ENCODE data around the gene TBX4.

Gene TBX4

GRCh38 chr17:61466246-61466645 lies 14.0 kb downstream of the TBX4 start:
- in situ Hi-C loops (cut with MboI; ENCODE audit: low pct_unique_long_range_greater_than_20kb, low sequenced_read_pairs, unreplicated experiment): no loop called here
- no peak for DNase-seq (ENCODE audit: low spot score)
- TF ChIP-seq, protein P1, sequence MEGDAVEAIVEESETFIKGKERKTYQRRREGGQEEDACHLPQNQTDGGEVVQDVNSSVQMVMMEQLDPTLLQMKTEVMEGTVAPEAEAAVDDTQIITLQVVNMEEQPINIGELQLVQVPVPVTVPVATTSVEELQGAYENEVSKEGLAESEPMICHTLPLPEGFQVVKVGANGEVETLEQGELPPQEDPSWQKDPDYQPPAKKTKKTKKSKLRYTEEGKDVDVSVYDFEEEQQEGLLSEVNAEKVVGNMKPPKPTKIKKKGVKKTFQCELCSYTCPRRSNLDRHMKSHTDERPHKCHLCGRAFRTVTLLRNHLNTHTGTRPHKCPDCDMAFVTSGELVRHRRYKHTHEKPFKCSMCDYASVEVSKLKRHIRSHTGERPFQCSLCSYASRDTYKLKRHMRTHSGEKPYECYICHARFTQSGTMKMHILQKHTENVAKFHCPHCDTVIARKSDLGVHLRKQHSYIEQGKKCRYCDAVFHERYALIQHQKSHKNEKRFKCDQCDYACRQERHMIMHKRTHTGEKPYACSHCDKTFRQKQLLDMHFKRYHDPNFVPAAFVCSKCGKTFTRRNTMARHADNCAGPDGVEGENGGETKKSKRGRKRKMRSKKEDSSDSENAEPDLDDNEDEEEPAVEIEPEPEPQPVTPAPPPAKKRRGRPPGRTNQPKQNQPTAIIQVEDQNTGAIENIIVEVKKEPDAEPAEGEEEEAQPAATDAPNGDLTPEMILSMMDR (IDR thresholded peaks at IDR 0.05; ENCODE audit: extremely low read depth, insufficient read depth, missing control alignments): no peak

DNA sequence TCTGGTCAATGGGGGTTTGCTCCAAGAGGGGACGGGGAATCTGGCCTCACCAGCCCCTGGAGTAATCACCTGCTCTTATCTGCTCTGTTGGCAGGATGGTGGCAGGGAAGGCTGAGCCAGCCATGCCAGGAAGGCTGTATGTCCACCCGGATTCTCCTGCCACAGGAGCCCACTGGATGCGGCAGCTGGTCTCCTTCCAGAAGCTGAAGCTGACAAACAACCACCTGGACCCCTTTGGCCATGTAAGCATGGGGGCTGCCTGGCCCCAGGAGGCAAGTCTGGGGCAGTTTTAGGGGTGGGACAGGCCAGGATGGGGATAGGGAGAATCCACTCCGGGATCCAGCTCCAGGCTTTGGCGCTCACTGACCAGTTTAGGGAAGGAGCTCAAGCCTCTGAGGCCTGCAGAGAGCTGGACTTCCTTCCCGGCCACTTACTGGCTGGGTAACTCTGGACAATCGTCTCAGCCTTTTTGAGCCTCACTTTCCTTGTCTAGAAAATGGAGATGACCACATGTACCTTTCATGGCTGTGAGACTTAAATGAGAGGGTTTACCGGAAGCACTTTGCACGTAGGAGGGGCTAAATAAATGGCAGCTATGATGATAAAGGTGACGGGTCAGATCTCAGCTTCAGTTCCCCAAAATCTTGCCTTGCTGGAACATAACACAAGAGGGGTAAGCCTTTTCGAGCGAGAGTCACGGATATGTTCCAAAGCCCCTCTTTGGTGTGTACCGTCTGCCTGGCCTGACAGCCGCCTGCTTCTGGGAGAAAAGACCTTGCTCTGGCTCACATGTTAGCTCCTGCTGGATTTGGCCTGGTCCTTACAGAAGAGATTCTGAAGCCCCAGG lies 15.4 kb downstream of the TBX4 start:
- in situ Hi-C loops (cut with MboI; ENCODE audit: low pct_unique_long_range_greater_than_20kb, low sequenced_read_pairs, unreplicated experiment): no loop called here
- no peak for DNase-seq (ENCODE audit: low spot score)
- TF ChIP-seq, protein P1 (IDR thresholded peaks at IDR 0.05; ENCODE audit: extremely low read depth, insufficient read depth, missing control alignments): no peak

GRCh38 chr17:61468263-61468907 lies 16.2 kb downstream of the TBX4 start:
- in situ Hi-C loops (cut with MboI; ENCODE audit: low pct_unique_long_range_greater_than_20kb, low sequenced_read_pairs, unreplicated experiment): no loop called here
- TF ChIP-seq, protein P1 (IDR thresholded peaks at IDR 0.05; ENCODE audit: extremely low read depth, insufficient read depth, missing control alignments): no peak

GRCh38 chr17:61469474-61469873 lies 17.3 kb downstream of the TBX4 start:
- no peak for DNase-seq (ENCODE audit: low spot score)
- in situ Hi-C loops (cut with MboI; ENCODE audit: low pct_unique_long_range_greater_than_20kb, low sequenced_read_pairs, unreplicated experiment): no loop called here

More at GRCh38 chr17:61468263-61468907, 16.2 kb downstream of the TBX4 start:
- no peak for DNase-seq (ENCODE audit: low spot score)

DNA sequence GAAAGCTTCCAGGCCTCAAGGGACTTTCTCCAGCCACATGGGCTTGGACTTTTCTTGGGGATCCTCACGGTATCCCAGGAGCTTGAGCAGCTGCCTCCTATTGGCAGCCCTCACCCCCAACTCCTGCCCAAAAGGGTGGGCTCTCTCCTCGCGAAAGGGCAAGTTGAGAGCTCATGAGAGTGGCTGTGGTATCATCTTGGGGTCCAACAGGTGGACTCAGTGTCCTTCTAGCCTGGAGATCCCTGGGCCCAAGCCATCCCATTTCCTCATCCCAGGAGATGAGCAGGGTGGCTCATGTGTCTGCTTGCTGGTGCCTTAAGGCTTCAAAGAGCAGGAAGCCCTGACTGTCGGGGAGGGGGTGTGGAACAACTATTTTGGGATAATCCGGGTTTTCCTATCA lies 17.7 kb downstream of the TBX4 start:
- in situ Hi-C loops (cut with MboI; ENCODE audit: low pct_unique_long_range_greater_than_20kb, low sequenced_read_pairs, unreplicated experiment): no loop called here
- DNase-seq (ENCODE audit: low spot score): no peak
- TF ChIP-seq, protein P1 (IDR thresholded peaks at IDR 0.05; ENCODE audit: extremely low read depth, insufficient read depth, missing control alignments): no peak

More at GRCh38 chr17:61469474-61469873, 17.3 kb downstream of the TBX4 start:
- TF ChIP-seq, protein P1 (IDR thresholded peaks at IDR 0.05; ENCODE audit: extremely low read depth, insufficient read depth, missing control alignments): no peak

DNA sequence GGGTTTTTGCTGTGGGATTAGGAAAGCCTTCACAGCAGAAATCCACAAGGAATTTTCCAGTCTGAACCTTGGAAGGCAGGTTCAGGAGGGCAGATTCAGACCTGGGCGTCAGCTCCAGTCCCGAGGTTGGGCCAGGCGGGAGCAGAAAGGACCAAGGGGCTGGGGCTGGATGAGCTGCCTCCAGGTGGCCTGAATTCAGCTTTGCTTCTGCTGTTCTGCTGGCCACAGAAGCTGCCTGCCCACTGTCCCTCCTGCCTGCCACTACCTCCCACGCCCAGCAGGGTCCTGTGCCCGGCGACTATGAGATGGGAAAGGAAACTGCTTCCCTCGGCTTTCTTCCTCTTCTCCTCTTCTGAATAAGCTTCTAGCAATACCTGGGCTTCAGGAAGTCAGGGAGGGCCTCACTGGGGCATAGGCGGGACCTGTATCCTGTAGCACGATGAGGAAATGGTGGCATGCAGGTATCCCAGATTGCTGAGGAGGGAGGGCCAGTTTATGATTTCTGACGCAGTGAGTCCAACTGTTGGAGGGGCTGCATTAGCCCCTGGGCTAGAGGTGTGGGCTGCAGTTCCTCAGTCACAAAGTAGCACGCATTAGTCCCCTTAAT lies 18.4 kb downstream of the TBX4 start:
- in situ Hi-C loops (cut with MboI; ENCODE audit: low pct_unique_long_range_greater_than_20kb, low sequenced_read_pairs, unreplicated experiment): no loop called here
- TF ChIP-seq, protein P1 (IDR thresholded peaks at IDR 0.05; ENCODE audit: extremely low read depth, insufficient read depth, missing control alignments): no peak
- DNase-seq (ENCODE audit: low spot score): no peak
